GM18861 (cell line): Measurements from ENCODE around the gene AK9.

Experiments
- ATAC-seq: cut with Tn5 transposase; IDR thresholded peaks from one replicate; pipeline ENCODE4 v1.9.1; 2021; ENCODE audit not compliant: unreplicated experiment

AK9 gene

DNA sequence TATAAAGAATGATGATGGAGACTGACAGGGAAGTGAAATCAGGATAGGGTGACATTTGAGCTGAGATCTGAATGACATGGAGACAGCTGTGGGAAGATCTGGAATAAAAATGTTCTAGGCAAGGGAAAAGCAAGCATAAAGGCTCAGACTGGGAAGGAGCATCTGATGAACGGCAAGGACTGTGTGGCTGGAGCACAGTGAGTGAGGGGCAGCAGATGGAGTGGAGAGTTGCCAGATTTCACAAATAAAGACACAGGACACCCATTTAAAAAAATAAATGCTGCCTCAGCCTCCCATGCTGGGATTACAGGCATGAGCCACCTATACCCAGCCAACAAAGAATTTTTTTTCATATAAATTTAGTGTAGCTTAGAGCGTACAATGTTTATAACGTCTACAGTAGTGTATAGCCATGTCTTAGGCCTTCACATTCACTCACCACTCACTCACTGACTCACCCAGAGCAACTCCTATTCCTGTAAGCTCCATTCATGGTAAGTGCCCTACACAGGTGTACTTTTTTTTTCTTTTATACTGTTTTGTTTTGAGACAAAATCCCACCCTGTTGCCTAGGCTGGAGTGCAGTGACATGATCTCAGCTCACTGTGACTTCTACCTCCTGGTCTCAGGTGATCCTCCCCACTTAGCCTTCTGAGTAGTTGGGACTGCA, 205.6 kb downstream of the AK9 start:
- ATAC-seq, result no peak

DNA sequence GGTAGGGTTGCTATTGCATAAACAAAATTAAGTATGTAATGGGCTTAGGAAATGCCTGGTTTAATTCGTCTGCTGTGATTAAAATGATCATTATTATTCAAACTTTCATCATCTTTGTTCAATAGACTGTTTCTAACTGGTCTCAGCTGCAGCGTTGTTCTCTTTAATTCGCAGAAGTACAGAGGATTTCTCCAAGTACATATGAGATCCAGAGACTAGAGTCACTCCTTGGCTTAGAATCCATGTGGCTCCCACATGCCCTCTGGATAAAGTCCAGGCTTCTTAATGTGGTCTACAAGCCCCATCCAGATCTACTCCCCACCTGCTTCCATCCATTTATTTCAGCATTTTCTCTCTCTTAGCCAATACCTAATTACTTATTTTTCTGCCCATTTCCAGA, 206.9 kb downstream of the AK9 start:
- no peak for ATAC-seq

DNA sequence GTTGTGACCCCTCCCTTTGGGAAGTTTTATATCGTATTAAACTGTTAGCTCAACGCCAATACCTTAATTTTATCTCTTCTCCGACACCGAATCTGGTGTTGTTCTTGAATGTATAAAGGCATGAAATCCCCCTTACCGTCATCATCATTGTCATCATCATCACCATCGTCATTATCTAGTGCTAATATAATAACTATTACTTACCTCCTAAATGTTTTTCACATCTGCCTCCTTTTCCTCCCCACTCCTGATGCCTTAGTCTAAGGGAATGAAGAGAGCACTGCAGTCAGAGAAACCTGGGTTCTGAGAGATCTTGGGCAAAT, 207.3 kb downstream of the AK9 start:
- ATAC-seq, result no peak

DNA sequence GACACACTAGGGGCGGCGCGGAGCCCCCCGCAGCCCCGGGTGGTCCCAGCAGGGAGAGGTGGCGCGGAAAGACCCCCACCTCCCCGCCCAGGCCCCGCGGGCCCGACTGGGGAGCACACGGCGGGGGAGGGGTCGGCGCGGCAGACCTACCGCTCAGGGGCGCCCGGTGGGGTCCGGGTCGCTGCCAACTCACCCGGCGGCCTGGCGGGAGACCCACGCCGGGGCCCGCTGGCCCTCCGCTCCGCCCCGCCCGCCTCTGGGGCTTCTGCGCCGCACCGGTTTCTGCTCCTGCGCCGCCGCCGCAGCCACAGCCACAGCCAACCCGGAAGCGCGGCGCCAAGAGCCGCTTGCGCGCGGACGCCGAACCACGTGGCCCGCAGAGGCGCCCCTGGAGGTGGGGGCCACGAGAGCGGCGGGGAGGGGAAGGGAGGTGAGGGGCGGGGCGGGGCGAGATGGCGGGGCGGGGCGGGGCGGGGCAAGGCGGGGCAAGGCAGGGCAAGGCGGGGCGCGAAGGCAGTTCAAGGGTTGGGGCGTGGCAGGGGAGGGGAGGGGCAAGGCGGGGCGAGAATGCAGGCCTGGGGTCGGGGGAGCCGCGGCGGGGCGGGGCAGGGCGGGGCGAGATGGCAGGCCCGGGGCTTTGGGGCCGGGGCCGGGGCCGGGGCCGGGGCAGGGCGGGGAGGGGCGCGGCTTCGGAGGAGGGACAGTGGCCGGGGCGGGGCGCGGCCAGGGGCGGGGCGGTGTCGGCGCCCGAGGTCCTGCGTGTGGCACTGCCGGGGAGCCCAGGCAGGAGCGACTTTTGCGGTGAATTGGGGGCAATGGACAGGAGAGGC, 207.9 kb downstream of the AK9 start, which contains the start of gene ZBTB24:
Gene ZBTB24, minus strand, starts transcription at position 315 of the 830 bp plus-strand sequence. CDS start 1,193 bp downstream, outside the sequence.
- ATAC-seq, result peak; percentile 84

DNA sequence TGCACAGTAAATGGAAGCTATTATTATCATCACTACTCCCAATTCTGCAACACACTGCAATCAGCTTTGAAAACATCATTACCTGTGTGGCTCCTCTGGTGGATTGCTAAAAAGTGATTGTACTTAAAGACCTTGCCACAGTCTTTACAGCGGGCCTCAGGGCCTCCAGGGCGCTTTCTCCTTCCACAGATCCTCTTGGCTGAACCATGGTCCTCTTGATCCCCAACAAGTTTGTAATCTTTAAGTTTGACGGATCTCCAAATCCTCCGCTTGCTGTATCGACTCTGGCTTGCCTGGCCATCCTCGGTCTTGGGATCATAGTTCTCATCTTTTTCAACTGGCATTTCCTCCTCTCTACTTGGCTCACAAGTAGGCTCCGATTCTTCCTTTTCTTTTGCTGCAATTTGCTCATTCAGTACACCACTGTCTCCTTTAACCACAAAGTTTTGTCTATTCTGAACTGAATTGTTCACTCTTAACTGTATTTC, 210.0 kb downstream of the AK9 start:
- no peak for ATAC-seq

DNA sequence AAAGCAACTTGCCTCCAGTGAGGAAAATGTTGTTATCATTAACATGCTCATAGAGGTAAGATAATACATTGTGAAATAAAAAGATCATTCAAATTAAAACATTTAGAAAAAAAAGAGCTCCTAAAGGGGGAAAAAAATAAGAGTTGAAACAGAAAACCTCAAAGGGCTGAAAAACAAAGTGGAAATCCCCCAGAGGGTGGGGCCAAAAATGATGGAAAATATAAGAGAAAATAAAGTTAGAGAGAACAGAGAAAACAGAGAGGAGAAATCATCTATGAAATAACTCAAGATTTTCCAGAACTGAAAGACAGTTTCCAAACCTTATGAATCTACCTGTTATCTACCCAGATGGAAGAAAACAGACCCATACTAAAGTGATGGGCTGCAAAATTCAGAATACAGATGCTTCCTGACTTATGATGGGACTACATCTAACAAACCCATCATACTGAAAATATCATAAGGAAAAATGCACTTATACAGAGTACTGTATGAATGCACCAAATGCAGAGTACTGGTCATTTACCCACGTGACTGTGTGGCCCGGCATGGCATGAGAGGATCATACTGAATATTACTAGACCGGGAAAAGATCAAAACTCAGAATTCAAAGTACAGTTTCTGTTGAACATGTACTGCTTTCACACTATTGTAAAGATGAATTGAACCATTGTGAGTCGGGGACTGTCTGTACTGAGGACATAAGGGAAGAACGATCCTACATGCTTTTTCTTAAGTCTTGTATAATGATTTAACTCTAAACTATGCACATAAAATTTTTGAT, 212.0 kb downstream of the AK9 start:
- ATAC-seq, result no peak

DNA sequence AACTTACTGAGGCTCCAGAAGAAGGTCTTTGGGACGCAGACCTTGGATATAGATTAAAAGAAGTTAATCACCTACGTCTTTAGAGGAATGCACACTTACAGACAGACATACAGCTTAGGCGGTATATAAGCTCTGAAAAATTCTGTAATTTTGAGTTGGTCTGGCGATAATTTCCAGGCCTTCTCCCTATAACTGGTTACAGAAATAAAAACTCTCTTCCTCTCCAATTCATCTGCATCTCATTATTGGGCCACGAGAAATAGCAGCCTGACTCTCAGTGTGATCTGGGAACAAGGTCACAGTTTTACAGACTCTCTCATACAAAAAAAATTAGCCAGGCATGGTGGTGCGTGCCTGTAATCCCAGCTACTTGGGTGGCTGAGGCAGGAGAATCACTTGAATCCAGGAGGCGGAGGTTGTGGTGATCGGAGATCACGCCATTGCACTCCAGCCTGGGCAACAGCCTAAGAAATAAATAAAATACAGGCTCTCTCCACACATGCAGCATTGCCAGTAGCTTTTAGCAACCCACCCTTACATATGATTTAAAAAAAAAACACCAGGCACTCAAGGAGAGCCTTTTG, 212.7 kb downstream of the AK9 start:
- ATAC-seq, result no peak

DNA sequence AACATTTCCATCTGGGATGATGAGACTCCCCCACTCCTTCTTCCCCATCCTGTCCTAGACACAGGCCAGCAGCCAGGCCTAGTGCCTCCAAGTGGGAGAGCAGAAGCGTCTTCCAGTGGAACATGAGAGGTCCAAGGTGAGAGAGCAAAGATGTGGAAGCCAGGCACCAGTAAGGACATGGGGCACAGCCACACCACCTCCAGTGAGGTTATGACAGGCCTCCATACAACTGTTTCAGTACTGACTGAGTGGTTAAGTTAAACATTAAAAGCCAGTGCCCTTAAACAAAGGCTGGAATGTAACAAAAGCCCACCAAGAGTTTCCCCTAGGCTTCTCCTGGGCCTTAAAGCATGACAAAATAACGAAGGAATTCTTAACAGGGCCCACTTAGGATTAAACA, 213.3 kb downstream of the AK9 start:
- peak; percentile 74 for ATAC-seq

DNA sequence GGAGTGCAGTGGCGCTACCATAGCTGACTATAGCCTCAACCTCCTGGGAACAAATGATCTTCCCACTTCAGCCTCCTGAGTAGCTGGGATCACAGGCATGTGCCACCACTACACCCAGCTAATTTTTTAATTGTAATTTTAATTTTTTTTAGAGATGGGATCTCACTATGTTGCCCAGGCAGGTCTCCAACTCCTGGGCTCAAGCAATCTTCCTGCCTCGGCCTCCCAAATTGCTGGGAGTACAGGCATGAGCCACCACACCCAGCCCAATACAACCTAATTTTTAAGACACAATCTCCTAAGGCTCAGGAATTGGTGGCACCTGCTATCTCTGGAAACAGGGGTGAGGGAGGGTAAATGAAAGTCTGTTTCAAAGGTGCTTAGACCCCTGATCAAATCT, 213.8 kb downstream of the AK9 start:
- no peak for ATAC-seq

DNA sequence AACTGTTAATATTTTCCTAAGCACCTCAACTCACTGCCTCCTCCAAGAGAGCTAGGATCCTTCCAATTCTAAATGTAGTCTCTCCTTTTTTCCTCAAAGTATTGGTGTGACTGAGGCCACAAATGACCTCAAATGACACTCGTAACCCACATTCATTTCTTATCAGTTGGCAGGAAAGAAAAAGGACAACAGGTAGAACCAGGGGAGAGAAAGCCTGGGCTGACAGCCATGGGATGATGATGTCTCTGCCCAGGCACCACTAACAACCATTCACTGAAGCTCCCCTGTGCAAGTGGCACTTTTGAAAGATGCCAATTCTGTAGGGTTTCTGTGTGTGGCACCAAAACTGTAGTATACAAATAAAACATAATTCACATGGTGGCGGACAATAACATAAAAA, 215.4 kb downstream of the AK9 start:
- ATAC-seq, result no peak

DNA sequence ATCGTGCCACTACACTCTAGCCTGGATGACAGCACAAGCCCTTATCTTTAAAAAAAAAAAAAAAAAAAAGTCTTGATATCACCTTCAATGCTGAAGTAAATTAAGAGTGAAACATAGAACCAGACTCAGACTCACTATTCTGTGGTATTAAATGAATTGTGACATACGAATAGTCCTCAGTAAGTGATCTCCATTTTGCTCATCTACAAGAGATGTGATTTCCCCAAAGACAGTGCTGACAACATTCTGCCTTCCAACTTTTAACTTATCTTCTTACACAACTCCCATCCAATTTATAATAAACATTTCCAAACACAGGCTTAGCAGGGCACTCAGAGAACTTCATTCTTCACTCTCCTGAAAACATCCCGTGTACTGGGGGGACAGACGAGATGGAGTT, 216.0 kb downstream of the AK9 start:
- ATAC-seq, result no peak

DNA sequence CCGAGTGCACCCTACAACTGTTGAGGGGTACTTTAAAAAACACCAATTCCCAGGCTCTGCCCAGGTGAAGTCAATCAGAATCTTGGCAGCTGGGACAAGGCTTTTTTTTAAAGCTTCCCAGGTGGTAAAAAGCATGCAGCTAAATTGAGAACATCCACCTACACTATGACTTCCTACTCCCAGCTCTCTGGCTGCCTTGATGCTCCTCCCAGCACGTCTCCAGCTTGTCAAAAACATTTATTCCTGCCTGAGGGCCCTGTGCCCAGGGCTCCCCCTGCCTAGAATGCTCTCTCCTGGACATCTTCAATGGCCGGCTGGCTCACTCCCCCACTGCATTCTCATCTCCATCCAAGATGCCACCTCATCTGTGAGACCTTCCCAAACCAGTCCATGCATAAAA, 217.9 kb downstream of the AK9 start:
- no peak for ATAC-seq

DNA sequence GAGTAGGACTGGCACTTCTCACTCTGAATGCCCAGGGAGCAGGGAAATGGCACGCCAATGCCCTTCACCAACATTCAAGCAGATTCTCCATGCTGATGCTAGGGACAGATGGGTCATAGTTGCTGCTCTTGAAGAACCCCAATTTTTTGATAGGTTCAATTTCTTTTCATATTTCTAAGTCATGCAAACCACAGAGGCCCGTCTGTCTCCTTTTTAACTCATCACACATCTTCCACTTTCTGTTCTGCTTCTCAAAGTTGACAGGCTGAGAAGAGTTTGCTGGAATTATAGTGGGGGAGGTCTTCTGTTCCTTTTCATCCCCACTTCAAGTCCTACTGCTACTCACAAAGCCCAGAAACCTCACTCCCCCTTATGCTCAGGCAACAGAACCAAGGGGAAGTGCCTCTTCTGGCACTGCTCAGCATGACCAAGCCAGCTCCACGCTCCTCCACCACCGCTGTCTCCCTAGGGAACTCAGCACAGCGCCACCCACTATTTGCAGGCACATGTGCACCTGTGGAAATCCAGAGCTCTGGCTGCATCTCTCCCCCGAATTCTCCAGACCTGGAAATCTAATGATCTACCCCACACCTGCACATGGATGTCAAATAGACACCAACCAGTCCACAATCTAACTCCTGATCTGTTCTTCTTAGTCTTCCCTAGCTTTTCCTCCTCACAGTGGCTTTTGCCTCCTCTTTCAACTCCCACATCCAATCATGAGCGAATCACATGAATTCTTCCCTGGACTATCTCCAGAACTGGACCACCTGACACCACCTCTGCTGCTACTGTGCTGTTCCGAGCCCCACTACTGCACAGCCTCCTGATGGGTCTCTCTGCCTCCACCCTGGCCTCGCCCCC, 218.6 kb downstream of the AK9 start:
- peak; percentile 63 for ATAC-seq

DNA sequence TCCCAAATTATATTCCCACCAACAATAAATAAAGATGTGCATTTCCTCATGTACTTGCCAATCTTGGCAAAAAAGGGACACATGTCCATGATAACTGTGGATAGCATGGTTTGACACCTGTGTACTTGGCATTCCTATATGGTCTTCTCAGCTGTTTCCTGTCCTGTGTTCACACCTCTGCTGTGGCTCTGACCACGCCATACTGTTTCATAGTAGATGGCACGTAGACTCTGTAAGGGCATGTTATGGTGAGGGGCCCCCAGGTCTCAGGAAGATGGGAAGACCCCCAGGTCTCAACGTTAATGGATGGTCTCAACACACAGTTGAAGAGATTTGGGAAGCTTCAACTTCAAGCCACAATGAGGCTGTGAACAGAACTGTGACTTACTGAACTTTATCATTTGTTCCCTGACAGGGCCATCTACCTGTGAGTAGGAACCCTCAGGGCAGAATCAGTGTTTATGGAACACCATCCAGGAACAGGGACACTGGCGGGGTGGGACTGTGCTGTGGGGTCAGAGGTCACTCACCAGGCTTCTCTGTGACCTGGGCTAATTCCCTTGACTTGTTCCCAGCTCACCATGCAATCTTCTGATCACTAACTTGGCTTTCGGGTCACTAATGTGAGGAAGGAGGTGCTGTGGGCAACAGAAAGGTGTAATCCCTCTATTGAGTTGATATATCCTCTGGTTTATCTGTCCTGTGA, 219.7 kb downstream of the AK9 start:
- ATAC-seq, result no peak

DNA sequence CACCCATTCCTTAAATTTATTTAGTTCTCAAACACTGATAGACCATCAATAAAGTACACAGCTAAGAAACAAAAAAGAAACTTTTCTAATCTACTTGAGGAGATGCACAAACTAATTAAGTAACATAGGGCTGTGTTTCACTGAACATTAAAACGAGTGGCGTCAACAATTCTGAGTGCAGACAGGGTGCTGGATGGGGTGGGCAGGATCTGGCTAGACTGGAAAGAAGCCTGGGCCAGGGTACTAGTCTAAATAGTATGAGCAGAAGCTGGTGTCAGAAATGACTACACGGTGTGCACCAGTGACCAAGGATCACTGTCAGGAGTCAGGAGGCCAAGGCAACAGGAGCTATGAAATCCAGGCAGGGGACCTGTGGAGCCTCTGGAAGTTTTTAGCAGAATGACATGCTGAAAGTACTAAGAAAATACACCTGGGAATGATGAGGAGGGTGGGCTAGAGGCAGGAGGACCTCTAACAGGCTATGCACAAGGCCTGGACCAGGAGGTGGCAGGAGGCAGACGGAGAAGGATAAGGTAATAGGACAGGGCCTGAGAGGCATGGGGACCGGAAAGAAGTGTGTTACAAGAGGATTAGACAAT, 221.3 kb downstream of the AK9 start:
- ATAC-seq, result no peak

DNA sequence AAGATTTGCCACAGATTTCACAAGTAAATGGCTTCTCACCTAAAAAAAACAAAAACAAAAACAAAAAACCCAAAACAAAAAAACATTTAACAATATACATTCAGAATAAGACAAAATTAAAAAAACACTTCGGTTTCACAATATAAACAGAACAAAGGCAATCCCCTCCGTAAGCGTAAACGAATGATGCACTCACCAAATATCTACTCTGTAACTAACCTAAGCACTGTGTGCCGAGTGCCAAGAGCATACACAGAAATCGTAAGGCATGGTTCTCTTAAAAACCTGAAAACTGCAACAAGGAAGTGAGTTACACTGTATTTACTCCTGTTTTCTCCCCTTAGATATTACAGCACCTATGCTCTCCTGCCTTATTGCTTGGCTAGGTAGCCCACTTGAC, 223.3 kb downstream of the AK9 start:
- ATAC-seq, result no peak

DNA sequence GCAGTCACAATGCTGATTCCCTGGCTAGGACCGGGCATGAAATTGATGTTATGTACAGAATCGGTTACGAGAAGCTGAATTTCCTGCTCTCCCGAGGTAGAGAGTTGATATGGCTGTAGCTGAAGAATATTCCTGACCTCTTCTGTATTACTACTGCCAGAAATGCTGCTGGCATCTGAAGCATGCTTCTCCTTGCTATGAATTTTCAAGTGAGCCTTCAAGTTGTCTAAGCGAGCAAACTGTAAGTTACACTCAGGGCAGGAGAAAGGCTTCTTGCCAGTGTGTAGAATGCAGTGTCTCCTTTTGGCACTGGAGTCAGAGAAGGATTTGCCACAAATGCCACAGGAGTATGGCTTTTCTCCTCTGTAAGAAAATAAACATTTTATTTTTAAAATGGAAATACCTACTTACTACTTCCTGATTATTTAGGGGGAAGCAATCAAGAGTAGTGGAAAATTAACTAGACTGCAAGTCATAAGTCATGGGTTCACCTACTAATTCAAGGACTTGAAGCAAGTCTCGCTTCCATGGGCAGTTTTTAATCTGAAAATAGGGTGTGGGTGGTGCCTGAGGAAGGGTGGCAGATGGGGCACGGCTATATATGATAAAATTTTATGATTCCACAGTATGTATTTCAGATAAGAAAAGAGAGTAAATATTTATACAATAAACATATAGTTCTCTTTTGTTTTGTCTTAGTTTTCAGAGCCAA, 224.6 kb downstream of the AK9 start:
- ATAC-seq, result no peak

DNA sequence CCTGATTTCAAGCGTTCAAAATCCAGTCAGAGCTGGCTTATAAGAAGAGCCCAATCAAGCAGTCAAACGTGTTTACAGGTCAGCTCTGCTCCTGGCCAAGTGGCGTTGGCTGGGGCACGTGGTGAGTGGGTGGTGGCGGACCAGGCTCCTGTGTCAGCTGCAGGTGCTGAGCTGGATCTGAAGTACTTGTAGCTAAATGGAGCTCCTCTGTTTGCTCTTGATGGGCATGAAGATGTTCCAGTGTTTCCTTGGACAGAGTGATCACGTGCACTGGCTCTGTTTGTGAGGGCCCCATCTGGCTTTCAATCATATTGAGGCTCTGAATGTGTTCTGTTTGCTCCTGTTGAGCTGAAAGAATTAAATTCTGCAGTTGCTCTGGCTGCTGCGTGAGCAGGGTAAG, 225.2 kb downstream of the AK9 start:
- ATAC-seq, result no peak
